Stimulated activated CD8-positive, alpha-beta memory T cell treated with anti-CD3 and anti-CD28 coated beads, Interleukin-7, amount 100 ng/mL, for 1 hour (primary cell): ENCODE measurements around the gene FDPS.
"Not testable (repeated sequence)": the region's sequence is repeated elsewhere in the genome, so short reads cannot be mapped to it uniquely, and the experiment has no call there.

Experiments used
- DNase-seq, 2 donors: peaks; one replicate each; pipeline ENCODE4 v3.0.0-alpha.2; 2020; ENCODE audit warnings: low read depth in 2 of 2

FDPS gene

DNA sequence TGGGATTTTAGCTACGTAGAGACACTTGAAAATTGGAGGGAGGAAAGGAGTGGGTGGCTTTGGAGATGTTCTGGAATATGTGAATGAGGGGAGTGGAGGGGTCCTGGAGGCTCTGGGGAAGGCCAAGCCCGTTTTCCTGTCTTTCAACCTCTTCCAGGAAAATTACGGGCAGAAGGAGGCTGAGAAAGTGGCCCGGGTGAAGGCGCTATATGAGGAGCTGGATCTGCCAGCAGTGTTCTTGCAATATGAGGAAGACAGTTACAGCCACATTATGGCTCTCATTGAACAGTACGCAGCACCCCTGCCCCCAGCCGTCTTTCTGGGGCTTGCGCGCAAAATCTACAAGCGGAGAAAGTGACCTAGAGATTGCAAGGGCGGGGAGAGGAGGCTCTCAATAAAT lies 11.6 kb downstream of the FDPS start:
- DNase-seq, result no peak

DNA sequence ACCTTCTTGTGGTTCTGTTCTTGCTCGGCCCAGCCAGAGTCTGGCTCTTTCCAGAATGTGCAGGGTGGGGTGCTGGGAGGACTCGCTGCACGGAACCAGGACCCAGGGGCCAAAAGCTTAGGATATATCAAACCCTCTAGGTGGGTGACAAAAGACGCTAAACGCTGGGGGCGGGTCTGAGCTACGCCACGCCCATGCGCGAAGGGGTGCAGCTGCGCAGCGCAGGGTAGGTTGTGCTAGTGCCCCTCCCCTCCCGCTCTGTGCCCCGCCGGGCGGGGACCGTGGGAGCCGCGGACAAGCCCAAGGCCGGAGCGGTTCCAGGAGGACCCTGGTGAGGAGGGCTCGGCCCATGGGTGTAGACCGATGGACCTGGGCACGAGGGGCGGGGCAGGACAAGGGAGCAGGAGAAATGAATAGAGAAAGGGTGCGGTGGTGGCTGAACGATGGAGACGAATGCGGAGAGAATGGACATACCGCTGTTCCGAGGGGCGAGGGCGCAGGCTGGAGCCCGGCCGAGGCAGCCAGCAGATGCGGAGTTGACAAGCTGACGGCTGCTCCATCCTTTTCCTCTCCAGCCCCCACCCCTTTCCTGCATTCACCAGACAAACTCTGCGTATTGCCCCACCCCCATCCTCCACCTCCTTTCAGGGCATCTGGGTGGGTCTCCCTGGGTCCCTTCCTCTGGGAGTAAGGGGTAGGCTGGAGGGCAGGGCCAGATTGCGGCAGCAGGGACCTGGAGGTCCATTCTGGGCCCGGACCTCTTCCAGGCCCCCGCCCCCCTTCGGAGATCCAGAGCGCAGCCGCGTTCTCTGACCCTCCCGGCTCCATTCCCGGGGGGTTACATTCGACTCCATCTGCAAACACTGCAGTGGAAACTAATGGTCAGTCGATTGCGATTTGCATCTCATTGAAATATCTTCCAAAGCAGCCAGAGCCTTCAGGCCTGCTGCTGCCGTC lies 12.3 kb downstream of the FDPS start, which contains the start of gene RUSC1:
Gene RUSC1 (plus strand): TSS at position 234 of the 957 bp plus-strand sequence. CDS start 880 bp downstream, outside the sequence.
- DNase-seq, result peak; percentile 49 to 52

DNA sequence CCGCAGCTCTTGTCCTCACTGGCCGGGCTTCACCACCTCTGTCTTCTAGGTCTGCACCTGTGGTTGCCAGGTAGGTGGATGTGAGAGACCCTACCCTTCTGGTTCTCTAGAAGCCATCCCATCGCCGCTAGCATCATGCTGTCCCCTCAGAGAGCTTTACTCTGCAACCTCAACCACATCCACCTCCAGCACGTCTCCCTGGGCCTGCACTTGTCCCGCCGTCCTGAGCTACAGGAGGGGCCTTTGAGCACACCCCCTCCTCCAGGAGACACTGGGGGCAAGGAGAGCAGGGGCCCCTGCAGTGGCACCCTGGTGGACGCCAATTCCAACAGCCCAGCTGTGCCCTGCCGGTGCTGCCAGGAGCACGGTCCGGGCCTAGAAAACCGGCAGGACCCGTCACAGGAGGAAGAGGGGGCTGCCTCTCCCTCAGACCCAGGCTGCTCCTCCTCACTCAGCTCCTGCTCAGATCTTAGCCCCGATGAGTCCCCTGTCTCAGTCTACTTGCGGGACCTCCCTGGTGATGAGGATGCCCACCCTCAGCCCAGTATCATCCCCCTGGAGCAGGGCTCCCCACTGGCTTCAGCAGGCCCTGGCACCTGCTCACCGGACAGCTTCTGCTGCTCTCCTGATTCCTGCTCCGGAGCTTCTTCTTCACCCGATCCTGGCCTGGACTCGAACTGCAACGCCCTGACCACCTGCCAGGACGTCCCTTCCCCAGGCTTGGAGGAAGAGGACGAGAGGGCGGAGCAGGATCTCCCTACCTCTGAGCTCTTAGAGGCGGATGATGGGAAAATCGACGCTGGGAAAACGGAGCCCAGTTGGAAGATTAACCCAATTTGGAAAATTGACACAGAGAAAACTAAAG lies 13.2 kb downstream of the FDPS start:
- no peak for DNase-seq

DNA sequence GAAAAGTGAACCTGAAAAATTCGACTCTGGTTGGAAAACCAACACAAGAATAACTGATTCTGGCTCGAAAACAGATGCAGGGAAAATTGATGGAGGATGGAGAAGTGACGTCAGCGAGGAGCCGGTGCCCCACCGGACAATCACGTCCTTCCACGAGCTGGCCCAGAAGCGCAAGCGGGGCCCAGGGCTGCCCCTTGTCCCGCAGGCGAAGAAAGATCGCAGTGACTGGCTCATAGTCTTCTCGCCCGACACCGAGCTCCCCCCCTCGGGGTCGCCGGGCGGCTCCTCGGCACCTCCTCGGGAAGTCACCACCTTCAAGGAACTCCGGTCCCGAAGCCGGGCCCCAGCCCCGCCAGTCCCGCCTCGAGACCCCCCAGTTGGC lies 13.9 kb downstream of the FDPS start:
- no peak for DNase-seq

DNA sequence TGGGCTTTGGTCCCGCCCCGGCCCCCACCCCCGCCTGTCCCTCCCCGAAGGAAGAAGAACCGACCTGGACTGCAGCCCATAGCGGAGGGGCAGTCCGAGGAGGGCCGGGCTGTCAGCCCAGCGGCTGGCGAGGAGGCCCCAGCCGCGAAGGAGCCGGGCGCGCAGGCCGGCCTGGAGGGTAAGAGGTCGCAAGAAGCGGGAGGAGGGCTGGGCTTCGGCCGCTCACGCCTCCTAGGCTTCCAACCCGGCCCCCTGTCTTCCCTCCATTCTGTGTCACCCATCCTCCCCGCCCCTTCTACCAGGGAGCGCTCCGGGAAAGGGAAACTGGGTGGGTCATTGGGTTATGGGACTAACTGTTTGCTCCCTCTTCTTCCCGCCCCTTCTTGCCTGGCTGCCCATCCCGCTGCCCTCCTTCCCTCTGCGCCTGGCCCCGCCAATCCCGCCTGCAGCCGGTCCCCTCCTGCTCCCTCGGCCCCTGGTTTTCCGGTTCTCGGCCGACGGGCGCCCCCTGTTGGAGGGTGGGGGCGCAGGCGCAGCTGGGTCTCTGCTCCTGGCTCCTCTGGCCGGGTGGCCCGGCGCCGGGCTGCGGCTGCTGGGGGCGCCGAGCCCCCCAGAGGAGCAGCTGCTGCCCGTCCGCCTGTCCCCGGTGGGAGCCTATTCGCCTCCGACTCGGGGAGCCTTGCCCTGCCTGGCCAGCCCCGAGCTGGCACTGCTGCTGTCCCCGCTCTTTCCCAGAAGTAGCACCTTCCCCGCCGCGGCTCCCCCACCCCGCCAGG lies 14.5 kb downstream of the FDPS start:
- DNase-seq, result peak; percentile 70 to 76

DNA sequence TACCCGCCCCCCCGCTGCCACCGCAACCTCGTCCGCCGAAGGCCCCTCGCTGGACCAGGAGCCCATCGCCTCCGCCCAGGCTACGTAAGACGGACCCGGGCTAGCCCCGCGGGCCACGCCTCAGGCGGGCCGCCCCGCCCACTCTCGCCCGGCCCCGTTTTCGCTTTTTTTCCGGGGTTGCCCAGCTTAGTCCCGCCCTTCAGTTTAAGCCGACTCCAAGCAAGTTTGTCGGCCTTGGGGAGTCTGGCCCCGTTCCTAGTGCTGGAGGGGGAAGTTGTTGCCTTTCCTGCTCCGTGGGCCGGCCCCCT lies 15.0 kb downstream of the FDPS start:
- peak; percentile 71 to 73 for DNase-seq

DNA sequence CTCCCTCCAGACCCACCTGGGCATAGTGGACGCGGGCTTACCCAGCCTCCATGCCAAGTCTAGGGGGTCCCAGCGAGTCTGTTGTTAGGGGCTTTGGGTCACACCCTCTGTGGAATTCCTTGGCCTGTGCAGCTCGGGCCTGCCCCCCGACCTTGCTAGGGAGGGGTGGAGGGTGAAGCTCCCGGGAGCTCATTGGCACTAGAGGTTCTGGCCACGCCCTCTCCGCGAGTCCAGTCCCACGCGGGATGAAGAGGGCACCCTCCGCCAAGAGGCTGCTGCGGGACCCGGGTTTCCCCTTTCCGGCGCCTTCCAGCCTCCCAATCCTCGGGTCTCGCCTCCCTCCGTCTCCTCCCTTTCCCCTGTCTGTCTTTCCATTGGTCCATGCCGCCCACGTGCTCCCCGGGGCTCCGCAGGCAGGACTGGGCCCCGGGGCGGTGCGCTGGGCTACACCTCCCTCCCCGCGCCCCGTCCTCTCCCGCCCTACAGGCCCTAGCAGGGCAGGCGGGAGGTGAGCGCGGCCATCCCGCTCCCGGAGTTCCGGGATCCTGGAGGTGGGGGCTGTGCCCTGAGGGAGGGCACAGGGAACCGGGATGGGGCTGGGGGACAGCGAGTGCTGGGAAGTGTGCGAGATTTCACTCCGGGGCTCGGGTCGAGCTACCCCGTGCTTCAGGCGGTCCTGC lies 15.5 kb downstream of the FDPS start:
- DNase-seq, result peak; percentile 58 to 65

DNA sequence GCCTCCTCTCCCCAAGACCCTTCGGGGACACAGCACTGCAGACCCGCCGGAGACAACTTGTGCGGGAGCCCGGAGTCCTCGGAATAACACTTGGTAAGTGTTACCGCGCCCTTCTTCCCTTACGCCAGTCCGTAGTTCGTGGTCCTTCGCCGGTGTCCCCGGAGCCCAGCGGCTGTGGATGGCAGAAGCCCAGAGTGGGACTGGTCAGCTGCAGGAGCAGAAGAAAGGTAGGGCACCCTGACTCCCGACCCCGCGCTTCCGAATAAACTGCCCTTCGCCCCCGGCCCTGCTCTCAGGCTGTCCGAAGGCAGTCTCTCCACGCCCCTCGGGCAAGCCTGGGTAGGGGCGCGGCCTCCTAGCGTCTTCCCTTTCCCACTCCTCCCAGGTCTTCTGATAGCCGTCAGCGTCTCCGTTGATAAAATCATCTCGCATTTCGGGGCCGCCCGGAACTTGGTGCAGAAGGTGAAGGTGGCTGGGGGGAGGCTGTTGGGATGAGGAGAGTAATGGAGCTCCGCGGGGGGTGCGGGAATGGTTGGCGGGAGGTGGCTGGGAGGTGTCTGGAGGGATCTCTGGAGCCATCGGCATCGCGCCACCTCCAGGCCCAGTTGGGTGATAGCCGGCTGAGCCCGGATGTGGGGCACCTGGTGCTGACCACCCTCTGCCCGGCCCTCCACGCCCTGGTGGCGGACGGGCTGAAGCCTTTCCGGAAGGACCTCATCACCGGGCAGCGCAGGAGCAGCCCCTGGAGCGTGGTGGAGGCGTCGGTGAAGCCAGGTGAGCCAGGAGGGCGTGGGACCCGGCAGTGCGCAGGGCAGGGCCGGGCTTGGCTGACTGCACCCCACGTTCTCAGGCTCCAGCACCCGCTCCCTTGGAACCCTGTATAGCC lies 16.3 kb downstream of the FDPS start:
- no peak for DNase-seq

DNA sequence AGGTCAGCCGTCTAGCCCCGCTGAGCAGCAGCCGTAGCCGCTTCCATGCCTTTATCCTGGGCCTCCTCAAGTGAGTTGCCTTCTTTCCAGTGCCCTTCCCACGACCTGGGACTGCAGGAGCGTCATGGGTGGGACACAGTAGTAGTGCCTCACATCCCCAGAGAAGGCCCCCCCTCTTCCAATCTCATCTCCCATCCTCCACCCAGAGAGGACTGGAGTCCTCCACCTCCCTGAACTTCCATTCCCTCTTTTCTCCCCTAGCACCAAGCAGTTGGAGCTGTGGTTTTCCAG lies 16.9 kb downstream of the FDPS start:
- DNase-seq, result no peak

DNA sequence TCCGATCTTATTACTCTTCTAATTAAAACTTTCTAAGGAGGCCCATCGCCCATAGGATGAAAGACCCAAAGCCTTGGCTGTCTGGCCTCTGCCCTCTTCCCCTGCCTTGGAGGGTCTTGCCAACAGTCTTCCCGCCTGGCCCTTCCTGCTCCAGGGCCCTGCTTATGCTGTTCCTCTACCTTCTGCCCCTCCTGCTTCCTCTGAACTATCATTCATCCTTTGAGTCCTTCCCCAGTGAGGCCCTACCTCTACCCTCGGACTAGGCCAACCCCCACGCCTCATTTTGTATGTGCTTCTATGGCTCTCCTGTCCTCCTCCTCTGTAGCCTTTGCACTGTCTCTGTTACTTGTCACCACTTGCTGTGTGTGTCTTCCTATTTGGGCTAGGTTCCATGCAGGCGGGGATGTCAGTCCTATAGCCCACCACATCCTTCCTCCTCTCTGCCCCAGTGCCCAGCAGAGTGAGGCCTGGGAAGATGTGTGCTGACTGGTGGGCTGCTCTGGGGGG lies 17.4 kb downstream of the FDPS start:
- no peak for DNase-seq

DNA sequence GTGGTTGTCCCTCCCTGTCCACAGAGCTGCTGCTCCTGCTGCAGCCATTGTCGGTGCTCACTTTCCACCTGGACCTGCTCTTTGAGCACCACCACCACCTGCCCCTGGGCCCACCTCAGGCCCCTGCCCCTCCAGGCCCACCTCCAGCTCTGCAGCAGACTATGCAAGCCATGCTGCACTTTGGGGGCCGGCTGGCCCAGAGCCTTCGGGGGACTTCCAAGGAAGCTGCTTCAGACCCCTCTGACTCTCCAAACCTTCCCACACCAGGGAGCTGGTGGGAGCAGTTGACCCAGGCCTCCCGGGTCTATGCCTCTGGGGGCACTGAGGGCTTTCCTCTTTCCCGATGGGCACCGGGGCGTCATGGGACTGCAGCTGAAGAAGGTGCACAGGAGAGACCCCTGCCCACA lies 18.0 kb downstream of the FDPS start:
- no peak for DNase-seq

DNA sequence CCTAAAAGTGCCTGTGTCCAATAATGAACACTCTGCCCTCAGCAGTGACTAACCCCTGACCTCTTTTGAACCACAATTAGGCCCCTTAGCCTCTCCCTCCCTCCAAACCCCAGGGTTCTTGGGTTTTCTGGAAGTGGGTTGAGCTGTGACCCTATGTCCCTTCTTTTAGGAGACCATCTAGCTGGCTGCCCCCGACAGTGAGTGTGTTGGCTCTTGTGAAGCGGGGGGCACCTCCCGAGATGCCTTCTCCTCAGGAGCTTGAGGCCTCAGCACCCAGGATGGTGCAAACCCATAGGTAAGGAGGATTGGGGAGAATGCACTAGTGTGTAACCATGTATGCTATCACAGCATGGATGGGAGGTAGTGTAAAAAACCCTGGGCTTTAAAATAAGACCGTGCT lies 19.3 kb downstream of the FDPS start:
- DNase-seq, result no peak

DNA sequence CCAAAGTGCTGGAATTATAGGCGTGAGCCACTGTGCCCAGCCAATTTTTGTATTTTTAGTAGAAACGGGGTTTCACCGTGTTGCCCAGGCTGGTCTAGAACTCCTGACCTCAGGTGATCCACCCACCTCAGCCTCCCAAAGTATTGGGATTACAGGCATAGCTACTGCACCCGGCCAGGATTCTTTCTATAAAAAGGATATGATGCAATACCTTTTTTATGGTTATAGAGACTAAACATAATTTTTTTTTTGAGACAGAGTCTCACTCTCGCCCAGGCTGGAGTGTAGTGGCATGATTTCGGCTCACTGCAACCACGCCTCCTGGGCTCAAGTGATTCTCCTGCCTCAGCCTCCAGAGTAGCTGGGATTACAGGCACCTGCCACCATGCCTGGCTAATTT lies 20.2 kb downstream of the FDPS start:
- DNase-seq, result not testable (repeated sequence)

DNA sequence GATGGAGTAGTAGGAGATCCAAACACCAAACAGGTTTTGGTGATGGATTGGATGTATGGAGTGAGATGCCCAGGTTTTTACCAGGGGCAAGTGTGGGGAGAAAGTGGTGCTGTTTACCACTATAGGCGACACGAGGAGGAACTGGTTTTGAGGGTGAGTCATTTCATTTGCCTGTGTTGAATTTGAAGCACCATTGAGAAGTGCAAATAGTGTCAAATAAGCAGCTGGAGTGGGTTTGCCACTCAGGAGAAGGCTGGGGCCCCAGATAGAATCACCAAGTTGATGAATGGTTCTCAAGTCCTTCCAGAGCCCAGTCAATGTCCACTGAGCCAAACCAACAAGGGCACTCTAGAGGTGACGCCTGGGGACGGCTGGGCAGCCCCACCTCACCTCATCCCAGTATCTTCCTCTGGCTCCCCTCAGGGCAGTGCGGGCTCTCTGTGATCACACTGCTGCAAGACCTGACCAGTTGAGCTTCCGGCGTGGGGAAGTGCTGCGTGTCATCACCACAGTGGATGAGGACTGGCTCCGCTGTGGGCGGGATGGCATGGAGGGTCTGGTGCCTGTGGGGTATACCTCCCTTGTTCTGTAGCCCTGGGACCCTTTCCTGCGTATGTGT lies 21.4 kb downstream of the FDPS start:
- no peak for DNase-seq

DNA sequence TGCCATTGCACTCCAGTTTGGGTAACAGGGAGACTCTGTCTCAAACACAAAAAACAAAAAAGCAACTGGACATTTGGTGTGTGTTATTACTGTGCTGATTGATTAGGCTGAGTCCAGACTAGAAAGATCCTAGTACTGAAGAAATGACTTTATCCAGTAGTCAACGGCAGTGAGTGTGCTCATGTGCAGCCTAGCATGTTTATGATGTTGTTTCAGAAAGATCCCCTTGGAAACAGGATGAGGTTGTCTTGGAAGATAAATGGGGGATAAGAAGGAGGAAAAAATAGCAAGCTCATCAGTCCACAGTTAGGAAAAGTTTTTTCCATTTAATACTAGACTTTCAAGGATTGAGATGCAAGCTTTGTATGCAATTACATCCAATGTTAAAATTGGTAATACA lies 26.3 kb downstream of the FDPS start:
- DNase-seq, result no peak

DNA sequence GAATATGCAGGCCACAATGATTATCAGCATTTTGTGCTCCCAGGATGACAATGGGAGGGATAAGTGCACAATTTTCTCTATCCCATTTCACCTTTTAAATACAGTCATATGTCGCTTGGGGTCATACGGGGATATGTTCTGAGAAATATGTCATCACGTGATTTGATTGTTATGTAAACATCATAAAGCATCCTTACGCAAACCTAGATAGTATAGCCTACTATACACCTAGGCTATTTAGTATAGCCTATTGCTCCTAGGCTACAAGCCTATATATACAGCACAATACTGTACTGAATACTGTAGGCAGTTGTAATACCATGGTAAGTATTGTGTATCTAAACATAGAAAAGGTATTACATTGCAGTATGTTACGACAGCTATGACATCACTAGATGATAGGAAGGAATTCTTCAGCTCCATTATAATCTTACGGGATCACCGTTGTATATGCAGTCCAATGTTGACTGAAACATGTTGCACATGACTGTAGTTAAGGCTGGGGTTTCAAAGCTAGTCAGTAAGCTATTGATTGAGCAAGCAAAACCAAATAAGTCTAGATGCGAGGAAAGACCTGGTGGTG lies 30.9 kb downstream of the FDPS start:
- DNase-seq, result no peak

DNA sequence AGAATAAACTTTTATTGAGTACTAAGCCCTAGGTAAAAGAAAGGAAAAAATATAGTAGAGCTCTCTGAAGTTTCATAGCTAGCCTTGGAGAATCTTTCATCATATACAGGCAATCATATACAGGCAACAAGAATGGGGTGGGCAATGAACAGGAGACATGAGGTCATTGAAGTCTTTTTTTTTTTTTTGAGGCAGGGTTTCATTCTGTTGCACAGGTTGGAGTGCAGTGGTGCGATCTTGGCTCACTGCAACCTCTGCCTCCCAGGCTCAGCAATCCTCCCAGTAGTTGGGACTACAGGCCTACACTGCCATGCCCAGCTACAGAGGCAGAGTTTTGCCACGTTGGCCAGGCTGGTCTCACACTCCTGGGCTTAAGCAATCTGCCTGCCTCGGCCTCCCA lies 34.2 kb downstream of the FDPS start:
- DNase-seq, result no peak

DNA sequence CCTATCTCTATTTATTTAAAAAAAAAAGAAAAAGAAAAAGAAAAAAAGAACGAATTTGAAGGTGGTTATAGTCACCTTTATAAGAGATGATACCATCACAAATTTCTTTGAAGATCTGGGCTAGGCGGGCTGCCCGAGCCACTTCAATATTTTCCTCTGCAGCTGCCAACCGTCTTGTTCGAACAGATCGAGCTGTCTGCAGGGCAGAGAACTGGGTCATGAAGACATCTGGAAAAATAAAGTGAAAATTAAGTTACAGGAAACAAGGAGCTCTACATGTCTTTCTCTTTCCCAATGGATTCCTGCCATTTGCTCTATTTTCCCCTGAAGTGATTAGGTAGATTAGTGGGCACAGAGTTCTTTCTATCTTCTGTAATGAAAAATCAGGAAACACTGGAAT lies 44.0 kb downstream of the FDPS start:
- no peak for DNase-seq

DNA sequence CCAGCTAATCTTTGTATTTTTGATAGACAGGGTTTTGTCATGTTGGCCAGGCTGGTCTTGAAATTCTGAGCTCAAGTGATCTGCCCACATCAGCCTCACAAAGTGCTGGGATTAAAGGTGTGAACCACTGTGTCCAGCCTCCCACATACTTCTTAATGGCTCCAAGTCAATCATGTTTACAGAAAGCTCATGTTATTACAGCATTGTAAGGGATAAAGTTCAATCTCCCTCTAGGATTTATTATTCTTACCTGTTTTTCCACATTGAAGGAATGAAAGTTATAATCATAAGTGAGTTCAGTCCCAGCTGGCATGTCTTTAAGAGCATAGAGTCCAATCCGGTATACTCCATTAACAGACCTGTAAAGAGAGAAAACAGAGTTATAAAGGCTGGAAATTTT lies 51.4 kb downstream of the FDPS start:
- DNase-seq, result no peak
